HepG2 (cell line): ENCODE results near the gene ATP2C2.

Experiments
- HNF4A ChIP-seq: sonication (generic); formaldehyde crosslinking; IDR thresholded peaks from 2 replicates; pipeline ENCODE4 v1.4.0; 2020; ENCODE audit warnings: missing genetic modification reagents
- MYC ChIP-seq: sonication (generic); formaldehyde crosslinking; IDR thresholded peaks from 2 replicates; pipeline ENCODE4 v1.9.0; 2021; ENCODE audit warnings: missing genetic modification reagents, borderline replicate concordance
- NFYB ChIP-seq: sonication (generic); formaldehyde crosslinking; IDR thresholded peaks from 2 replicates; pipeline ENCODE4 v1.4.0; 2020; ENCODE audit warnings: missing genetic modification reagents
- POLR2A ChIP-seq, 2 experiments: IDR thresholded peaks; 2 replicates each; pipeline ENCODE4 v1.6.1; 2011; ENCODE audit warnings: low read depth in 2 of 2, low read length in 2 of 2, mild to moderate bottlenecking in 1 of 2, moderate library complexity in 1 of 2; ENCODE audit not compliant: insufficient read depth in 1 of 2
- POLR2AphosphoS5 ChIP-seq: IDR thresholded peaks from 2 replicates; pipeline ENCODE4 v1.6.1; 2012; ENCODE audit warnings: low read depth, low read length
- SIN3A ChIP-seq: IDR thresholded peaks from 2 replicates; pipeline ENCODE4 v1.6.1; 2011; ENCODE audit warnings: low read depth, mild to moderate bottlenecking, control low read depth, low read length, borderline replicate concordance
- ZNF251 ChIP-seq: sonication (generic); formaldehyde crosslinking; IDR thresholded peaks from 2 replicates; pipeline ENCODE4 v1.9.0; 2021; ENCODE audit warnings: mild to moderate bottlenecking, missing genetic modification reagents
- ZNF598 ChIP-seq: sonication (generic); formaldehyde crosslinking; IDR thresholded peaks from 2 replicates; pipeline ENCODE4 v1.5.1; 2020; ENCODE audit warnings: mild to moderate bottlenecking, missing genetic modification reagents, borderline replicate concordance
- TF ChIP-seq, protein P1 (sequence below): sonication (generic); formaldehyde crosslinking; IDR thresholded peaks from 2 replicates; pipeline ENCODE4 v1.8.0; 2022; ENCODE audit warnings: missing genetic modification reagents, mild to moderate bottlenecking, borderline replicate concordance

GRCh38 chr16:84326545-84326944, 41.8 kb upstream of the ATP2C2 start:
- no peak for TF ChIP-seq NFYB (CRISPR knock-in tag)
- no peak for TF ChIP-seq SIN3A
- TF ChIP-seq POLR2A (IDR thresholded peaks at IDR 0.05; ENCODE audit: insufficient read depth in 1 of 2, low read depth in 2 of 2, low read length in 2 of 2), result no peak
- TF ChIP-seq ZNF598 (CRISPR knock-in tag), result no peak
- TF ChIP-seq MYC (CRISPR knock-in tag), result no peak
- TF ChIP-seq POLR2AphosphoS5, result no peak
- no peak for TF ChIP-seq HNF4A (CRISPR knock-in tag)
- TF ChIP-seq, protein P1, sequence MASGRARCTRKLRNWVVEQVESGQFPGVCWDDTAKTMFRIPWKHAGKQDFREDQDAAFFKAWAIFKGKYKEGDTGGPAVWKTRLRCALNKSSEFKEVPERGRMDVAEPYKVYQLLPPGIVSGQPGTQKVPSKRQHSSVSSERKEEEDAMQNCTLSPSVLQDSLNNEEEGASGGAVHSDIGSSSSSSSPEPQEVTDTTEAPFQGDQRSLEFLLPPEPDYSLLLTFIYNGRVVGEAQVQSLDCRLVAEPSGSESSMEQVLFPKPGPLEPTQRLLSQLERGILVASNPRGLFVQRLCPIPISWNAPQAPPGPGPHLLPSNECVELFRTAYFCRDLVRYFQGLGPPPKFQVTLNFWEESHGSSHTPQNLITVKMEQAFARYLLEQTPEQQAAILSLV (CRISPR knock-in tag), result no peak
- TF ChIP-seq ZNF251 (CRISPR knock-in tag), result no peak
